Fibroblast of mammary gland (primary cell): ENCODE results near the gene PHLDB1.

ENCODE experiments used
- DNase-seq: peaks from one replicate; pipeline ENCODE4 v3.0.0-alpha.2; 2010; ENCODE audit warnings: low read depth
- H3K4me3 ChIP-seq: 2 replicates; pipeline ENCODE4 v1.5.1; 2011; ENCODE audit warnings: low read depth, mild to moderate bottlenecking, low read length, moderate library complexity; ENCODE audit not compliant: control insufficient read depth
- TF ChIP-seq, protein P1 (sequence below): conservative IDR thresholded peaks from 2 replicates; pipeline ENCODE4 v1.5.1; 2011; ENCODE audit warnings: low read depth, low read length, inconsistent platforms; ENCODE audit not compliant: control insufficient read depth, insufficient read depth

Gene PHLDB1

DNA sequence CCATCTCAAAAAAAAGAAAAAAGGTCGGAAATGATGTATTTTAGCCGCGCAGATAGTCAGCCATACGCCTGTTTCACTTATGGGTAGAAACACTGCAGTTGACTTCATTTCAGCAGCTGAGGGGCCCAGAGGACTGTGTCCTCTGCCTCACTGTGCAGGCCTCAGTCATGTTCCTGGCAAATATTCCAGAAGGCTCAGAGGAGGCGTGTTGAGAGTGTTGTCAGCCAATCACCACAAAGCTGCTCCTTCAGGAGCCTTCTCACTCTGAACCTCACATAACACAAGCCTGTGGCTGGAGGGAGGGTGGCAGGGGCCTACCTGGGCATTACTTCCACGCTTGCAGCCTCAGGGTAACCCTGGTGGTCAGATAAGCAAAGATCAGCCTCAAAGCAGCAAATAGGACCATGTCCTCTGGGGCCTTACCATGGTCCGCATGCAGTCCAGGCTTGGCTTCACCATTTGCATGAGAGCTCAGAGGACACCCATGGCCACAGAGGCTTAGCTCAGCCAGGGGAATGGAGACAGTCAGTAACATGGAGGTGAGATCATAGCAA is 89.3 kb downstream of the PHLDB1 start:
- no peak overlapping the region for H3K4me3 ChIP-seq
- DNase-seq = no peak
- TF ChIP-seq, protein P1, sequence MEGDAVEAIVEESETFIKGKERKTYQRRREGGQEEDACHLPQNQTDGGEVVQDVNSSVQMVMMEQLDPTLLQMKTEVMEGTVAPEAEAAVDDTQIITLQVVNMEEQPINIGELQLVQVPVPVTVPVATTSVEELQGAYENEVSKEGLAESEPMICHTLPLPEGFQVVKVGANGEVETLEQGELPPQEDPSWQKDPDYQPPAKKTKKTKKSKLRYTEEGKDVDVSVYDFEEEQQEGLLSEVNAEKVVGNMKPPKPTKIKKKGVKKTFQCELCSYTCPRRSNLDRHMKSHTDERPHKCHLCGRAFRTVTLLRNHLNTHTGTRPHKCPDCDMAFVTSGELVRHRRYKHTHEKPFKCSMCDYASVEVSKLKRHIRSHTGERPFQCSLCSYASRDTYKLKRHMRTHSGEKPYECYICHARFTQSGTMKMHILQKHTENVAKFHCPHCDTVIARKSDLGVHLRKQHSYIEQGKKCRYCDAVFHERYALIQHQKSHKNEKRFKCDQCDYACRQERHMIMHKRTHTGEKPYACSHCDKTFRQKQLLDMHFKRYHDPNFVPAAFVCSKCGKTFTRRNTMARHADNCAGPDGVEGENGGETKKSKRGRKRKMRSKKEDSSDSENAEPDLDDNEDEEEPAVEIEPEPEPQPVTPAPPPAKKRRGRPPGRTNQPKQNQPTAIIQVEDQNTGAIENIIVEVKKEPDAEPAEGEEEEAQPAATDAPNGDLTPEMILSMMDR = no peak

DNA sequence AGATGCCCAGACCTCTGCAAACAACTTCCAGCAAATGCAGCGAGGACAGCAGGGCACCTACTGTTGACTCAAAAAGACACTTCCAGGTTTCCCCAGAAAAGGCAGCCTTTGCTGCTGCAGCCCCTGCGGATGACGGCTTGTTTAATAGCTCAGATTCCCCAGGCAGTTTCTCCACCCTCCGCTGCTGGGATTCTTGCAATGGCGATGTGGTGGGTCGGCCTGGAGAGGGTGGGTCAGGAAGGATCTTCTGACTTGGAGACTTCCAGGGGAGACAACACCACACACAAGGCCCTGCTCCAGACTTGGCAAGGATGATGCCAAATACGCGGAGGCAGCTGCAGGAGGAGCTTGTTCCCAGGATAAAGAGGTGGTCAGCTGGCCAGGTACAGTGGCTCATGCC is 89.9 kb downstream of the PHLDB1 start:
- no peak for DNase-seq
- TF ChIP-seq, protein P1 = no peak
- H3K4me3 ChIP-seq = no peak overlapping the region

DNA sequence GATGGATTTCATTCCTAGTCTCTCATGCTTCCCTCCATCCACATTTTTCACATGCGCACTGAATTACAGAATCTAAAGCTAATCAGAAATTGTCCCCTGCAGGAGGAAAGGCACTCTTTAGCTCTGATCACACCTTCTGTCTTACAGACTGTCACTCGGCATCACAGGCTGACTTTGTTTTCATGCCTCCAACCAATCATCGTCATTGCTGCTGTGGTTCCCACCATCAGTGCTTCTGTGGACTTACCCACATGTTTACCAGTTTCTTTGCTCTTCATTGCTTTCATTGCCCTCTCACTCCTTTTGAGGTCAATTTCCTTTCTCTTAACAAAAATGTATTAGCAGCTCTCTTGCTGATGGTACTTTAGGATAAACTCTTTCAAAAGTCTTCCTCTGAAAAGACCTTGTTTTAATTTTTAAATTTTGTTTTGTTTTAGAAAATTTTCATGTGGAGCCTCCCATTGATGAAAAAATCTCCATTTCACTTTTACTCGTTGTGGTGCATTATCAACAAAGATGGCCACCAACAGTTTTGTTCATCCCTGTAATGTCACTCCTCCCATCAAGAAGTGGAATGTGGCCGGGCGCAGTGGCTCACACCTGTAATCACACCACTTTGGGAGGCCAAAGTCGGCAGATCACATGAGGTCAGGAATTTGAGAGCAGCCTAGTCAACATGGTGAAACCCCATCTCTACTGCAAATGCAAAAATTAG is 92.2 kb downstream of the PHLDB1 start:
- no peak for DNase-seq

GRCh38 chr11:118703563-118704106 is 96.2 kb downstream of the PHLDB1 start:
- no peak overlapping the region for H3K4me3 ChIP-seq
- no peak for DNase-seq
- TF ChIP-seq, protein P1 = no peak

More for the DNA sequence above, 92.2 kb downstream of the PHLDB1 start:
- TF ChIP-seq, protein P1 = no peak
- no peak overlapping the region for H3K4me3 ChIP-seq

- DNase-seq = no peak
- TF ChIP-seq, protein P1 = no peak
- no peak overlapping the region for H3K4me3 ChIP-seq
Measured at GRCh38 chr11:118705111-118705741, 97.8 kb downstream of the PHLDB1 start.

- no peak overlapping the region for H3K4me3 ChIP-seq
- TF ChIP-seq, protein P1 = no peak
- DNase-seq = no peak
Measured at GRCh38 chr11:118705791-118706545, 98.6 kb downstream of the PHLDB1 start.
